IMR-90 (cell line): ENCODE measurements around the gene ZCCHC24. TPM values are rescaled to one million over a fixed set of nuclear protein-coding genes. Genes with fewer than 3 reads are reported as not detected.

Experiments
- ATAC-seq: fragments of 200-7000 bp; cut with Tn5 transposase; 2 replicates; pipeline ENCODE4 v1.9.1; 2020; ENCODE audit warnings: low read depth, mild to moderate bottlenecking, moderate library complexity
- BruUV-seq: library from RNA; stranded (reverse); fragments of 400-500 nt; replicated peaks from 2 replicates; lab custom pipeline; 2021; lab: Mats Ljungman, UMichigan
- CTCF ChIA-PET: fragments of 300-600 bp; formaldehyde crosslinking; extraction: SDS; loops from one replicate; lab custom pipeline; 2021; ENCODE audit warnings: antibody characterized with exemption; lab: Yijun Ruan, JAX
- POLR2A ChIA-PET: fragments of 300-600 bp; sonication (Branson Sonifier 250); formaldehyde crosslinking; loops from one replicate; lab custom pipeline; 2022; ENCODE audit warnings: antibody characterized with exemption; ENCODE audit not compliant: unreplicated experiment; lab: Charles Lee
- DNase-seq: peaks from one replicate; pipeline ENCODE4 v3.0.0; 2013
- H2AFZ ChIP-seq: replicated peaks from 2 replicates; pipeline ENCODE3; 2013; ENCODE audit warnings: low read length, mild to moderate bottlenecking; ENCODE audit not compliant: poor library complexity
- H2AK5ac ChIP-seq: 2 replicates; pipeline ENCODE4 v1.6.1; 2013; ENCODE audit warnings: low read depth, low read length, inconsistent platforms
- H2AK9ac ChIP-seq: replicated peaks from 2 replicates; pipeline ENCODE3; 2013; ENCODE audit warnings: mild to moderate bottlenecking, low read depth, low read length, moderate library complexity; ENCODE audit not compliant: poor library complexity
- H2BK120ac ChIP-seq: 2 replicates; pipeline ENCODE4 v1.6.1; 2013; ENCODE audit warnings: low read depth, low read length, inconsistent platforms
- H2BK15ac ChIP-seq: 3 replicates; pipeline ENCODE4 v1.6.1; 2013; ENCODE audit warnings: low read depth, low read length, inconsistent platforms
- H2BK20ac ChIP-seq: 2 replicates; pipeline ENCODE4 v1.6.1; 2013; ENCODE audit warnings: low read depth, mild to moderate bottlenecking, inconsistent platforms, low read length, moderate library complexity
- H2BK5ac ChIP-seq: 2 replicates; pipeline ENCODE4 v1.6.1; 2013; ENCODE audit warnings: mild to moderate bottlenecking, low read depth, low read length, inconsistent platforms; ENCODE audit not compliant: poor library complexity, severe bottlenecking
- H3K14ac ChIP-seq: replicated peaks from 2 replicates; pipeline ENCODE4 v1.6.1; 2013; ENCODE audit warnings: low read depth, low read length, inconsistent platforms
- H3K18ac ChIP-seq: 2 replicates; pipeline ENCODE4 v1.6.1; 2013; ENCODE audit warnings: low read depth, low read length, control low read depth
- H3K23ac ChIP-seq: 2 replicates; pipeline ENCODE4 v1.6.1; 2013; ENCODE audit warnings: low read depth, low read length, inconsistent platforms
- H3K27ac ChIP-seq: 2 replicates; pipeline ENCODE4 v1.5.1; 2013; ENCODE audit warnings: mild to moderate bottlenecking, control low read depth, low read length; ENCODE audit not compliant: insufficient read depth
- H3K27me3 ChIP-seq: 2 replicates; pipeline ENCODE4 v1.6.1; 2013; ENCODE audit warnings: low read length; ENCODE audit not compliant: control insufficient read depth, insufficient read depth
- H3K36me3 ChIP-seq: 2 replicates; pipeline ENCODE4 v1.6.1; 2013; ENCODE audit warnings: low read length, mixed read lengths; ENCODE audit not compliant: control insufficient read depth, insufficient read depth
- H3K4ac ChIP-seq: 2 replicates; pipeline ENCODE4 v1.6.1; 2013; ENCODE audit warnings: low read depth, low read length, inconsistent platforms
- H3K4me1 ChIP-seq: 2 replicates; pipeline ENCODE4 v1.6.1; 2013; ENCODE audit warnings: low read length, mixed read lengths; ENCODE audit not compliant: control insufficient read depth, insufficient read depth
- H3K4me2 ChIP-seq: 2 replicates; pipeline ENCODE4 v1.6.1; 2013; ENCODE audit warnings: low read depth, mild to moderate bottlenecking, control low read depth, low read length, moderate library complexity
- H3K4me3 ChIP-seq: 2 replicates; pipeline ENCODE4 v1.5.1; 2013; ENCODE audit warnings: low read depth, mild to moderate bottlenecking, control low read depth, low read length, moderate library complexity; ENCODE audit not compliant: insufficient read depth
- H3K56ac ChIP-seq: 2 replicates; pipeline ENCODE4 v1.6.1; 2013; ENCODE audit warnings: low read length, inconsistent platforms; ENCODE audit not compliant: insufficient read depth; ENCODE audit errors: extremely low read depth
- H3K79me1 ChIP-seq, 2 experiments: 2 replicates each; pipeline ENCODE4 v1.6.1; 2013; ENCODE audit warnings: low read length in 2 of 2, inconsistent platforms in 1 of 2, low read depth in 1 of 2
- H3K9ac ChIP-seq: 2 replicates; pipeline ENCODE4 v1.6.1; 2013; ENCODE audit warnings: low read depth, low read length, control low read depth
- H3K9me1 ChIP-seq: 2 replicates; pipeline ENCODE4 v1.6.1; 2013; ENCODE audit warnings: low read length, inconsistent platforms; ENCODE audit not compliant: insufficient read depth
- H3K9me3 ChIP-seq: 2 replicates; pipeline ENCODE4 v1.6.1; 2013; ENCODE audit warnings: low read length; ENCODE audit not compliant: control insufficient read depth, insufficient read depth
- H4K20me1 ChIP-seq: 2 replicates; pipeline ENCODE4 v1.6.1; 2013; ENCODE audit warnings: low read length, inconsistent platforms; ENCODE audit not compliant: insufficient read depth
- H4K5ac ChIP-seq: 2 replicates; pipeline ENCODE4 v1.6.1; 2013; ENCODE audit warnings: mild to moderate bottlenecking, low read depth, low read length, control low read depth
- H4K8ac ChIP-seq, 2 experiments: 2 replicates each; pipeline ENCODE4 v1.6.1; 2013; ENCODE audit warnings: low read depth in 2 of 2, low read length in 2 of 2, control low read depth in 1 of 2, inconsistent platforms in 1 of 2
- H4K91ac ChIP-seq: 2 replicates; pipeline ENCODE4 v1.6.1; 2013; ENCODE audit warnings: low read depth, low read length, inconsistent platforms; ENCODE audit not compliant: insufficient read depth
- CEBPB ChIP-seq: IDR thresholded peaks from 2 replicates; pipeline ENCODE4 v1.6.1; 2012; ENCODE audit warnings: low read depth, low read length, improper control_type of control experiment
- MAFK ChIP-seq: IDR thresholded peaks from 2 replicates; pipeline ENCODE4 v1.6.1; 2012; ENCODE audit warnings: low read depth, low read length, improper control_type of control experiment
- NFE2L2 ChIP-seq: fragments of 150-350 bp; IDR thresholded peaks from 2 replicates; pipeline ENCODE4 v1.6.1; 2016; ENCODE audit warnings: low read depth, mild to moderate bottlenecking, low read length
- WGBS, 2 experiments: methylation state at CpG; one replicate each; pipeline versions ENCODE4 v1.1.5 to v1.1.7; 2013; ENCODE audit warnings: missing lambda C conversion rate in 2 of 2; ENCODE audit not compliant: insufficient read length in 1 of 2; ENCODE audit errors: extremely low coverage in 2 of 2; 5-methylcytosine and 5-hydroxymethylcytosine counted together
- dilution Hi-C: fragments of 300-500 bp; cut with HindIII; formaldehyde crosslinking; loops from one replicate; pipeline ENCODE4 v1.14.3; 2018; ENCODE audit warnings: low sequenced_read_pairs; ENCODE audit not compliant: unreplicated experiment
- in situ Hi-C: fragments of 300-500 bp; cut with MboI; formaldehyde crosslinking; loops from 3 replicates; pipeline ENCODE4 v1.14.3; 2019; ENCODE audit warnings: low sequenced_read_pairs, inconsistent platforms, mixed read lengths
- intact Hi-C: fragments of 100-400 bp; cut with micrococcal nuclease; formaldehyde crosslinking; loops from 2 replicates; pipeline ENCODE4 v1.10.0; 2022
- polyA plus RNA-seq, 3 experiments: library from polyadenylated mRNA; depleted of rRNA; stranded (reverse); fragments of >200 nt; gene quantifications; 2 replicates each; pipeline ENCODE4 v1.2.3, GENCODE V29; 2012; ENCODE audit warnings: low replicate concordance in 1 of 3
- total RNA-seq: library from RNA; depleted of rRNA; stranded (reverse); fragments of >200 nt; gene quantifications from 2 replicates; pipeline ENCODE4 v1.2.3, GENCODE V29; 2012

The ZCCHC24 gene
- total and polyA plus RNA-seq, 2 of the 4 experiments (the other 2 are of a cell fraction) = 15.1 to 25.9 TPM

- CTCF ChIA-PET = no interaction called here
Observed at GRCh38 chr10:79405221-79405994, 40.0 kb downstream of the ZCCHC24 start.

More at GRCh38 chr10:79405221-79405994, 40.0 kb downstream of the ZCCHC24 start:
- H3K27me3 ChIP-seq = no peaks in the 10 kb centered on the region
- H3K4me3 ChIP-seq = no peak overlapping the region
- H3K27ac ChIP-seq = peak overlapping the region; percentile 20; the same call in 1 of the 2 replicates
- peak overlapping the region; percentile 42 for H3K4ac ChIP-seq
- no peak overlapping the region for H2BK20ac ChIP-seq
- 80% methylated on average over 4 of the region's 13 CpGs; no CpG with 5 or more reads in 1 of the 2 experiments for WGBS, 2 experiments
- no peak overlapping the region for H3K18ac ChIP-seq
- no peak overlapping the region for H2BK5ac ChIP-seq
- dilution Hi-C loops (no loop called here), in situ Hi-C loops (no loop called here), intact Hi-C loops (no loop called here)
- peaks cover 77% of the 10 kb centered on the region for H3K4me1 ChIP-seq
- no peak overlapping the region for H3K4me2 ChIP-seq
- peak overlapping the region; percentile 83; the same call in 1 of the 2 replicates for H2AK5ac ChIP-seq
- peak overlapping the region; percentile 23; the same call in 1 of the 2 replicates for H4K91ac ChIP-seq
- peaks cover 36% of the 10 kb centered on the region for H3K36me3 ChIP-seq
- POLR2A ChIA-PET = no interaction called here
- peak overlapping the region in 1 of 2 experiments; percentile 41; a peak in 1 of 4 replicates for H4K8ac ChIP-seq
- peaks cover 44% of the 10 kb centered on the region for H4K20me1 ChIP-seq
- no TSS peak for BruUV-seq
- no peak overlapping the region for H3K9ac ChIP-seq
- peak overlapping the region; percentile 40 for H2AK9ac ChIP-seq
- H3K79me1 ChIP-seq = peaks cover 48 to 83% of the 10 kb centered on the region in 2 experiments
- peak overlapping the region; percentile 57; the same call in 1 of the 2 replicates for H3K14ac ChIP-seq
- no peak overlapping the region for H2AFZ ChIP-seq
- H3K23ac ChIP-seq = peak overlapping the region; percentile 63; the same call in 1 of the 2 replicates
- ATAC-seq (no peak), DNase-seq (no peak)
- no peaks in the 10 kb centered on the region for H3K9me3 ChIP-seq
- TF ChIP-seq MAFK = peak; percentile 96
- TF ChIP-seq CEBPB = no peak
- no peak for TF ChIP-seq NFE2L2
- no peak overlapping the region for H2BK120ac ChIP-seq
- no peak overlapping the region for H4K5ac ChIP-seq
- no peak overlapping the region for H3K56ac ChIP-seq
- peaks cover 58% of the 10 kb centered on the region for H3K9me1 ChIP-seq
- no peak overlapping the region for H2BK15ac ChIP-seq
